ENCODE results near the gene PGM5. TPM values are rescaled to one million over a fixed set of nuclear protein-coding genes. Genes with fewer than 3 reads are reported as not detected.

The PGM5 gene
- total RNA-seq, 1 experiment from 2014 or later, result not detected

DNA sequence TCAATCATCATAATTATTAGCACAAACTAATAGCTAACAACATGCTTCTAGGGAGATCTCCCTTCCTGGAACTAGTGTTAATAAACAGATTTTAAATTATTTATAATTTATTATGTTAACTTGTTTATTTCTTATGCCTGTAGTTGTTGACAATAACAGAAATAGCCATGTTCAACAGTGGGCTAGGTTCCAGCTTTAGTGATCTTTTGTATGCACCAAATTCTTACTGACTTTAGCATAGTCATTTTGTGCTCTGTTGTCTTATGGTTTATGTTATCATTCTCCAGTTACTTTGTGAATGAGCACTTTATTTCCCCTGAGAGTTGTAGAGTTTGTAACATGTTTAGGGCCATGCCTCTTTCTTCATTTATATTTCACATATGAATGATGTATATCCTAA lies 113.7 kb downstream of the PGM5 start:
- Histone ChIP-seq H3K4me1 (ENCODE audit: insufficient read depth, low read length) (no peaks in the 10 kb centered on the region), H4K91ac (ENCODE audit: insufficient read length, low read depth, low read length) (no peak overlapping the region), H3K4me2 (ENCODE audit: insufficient read depth, insufficient read length, low read length) (no peak overlapping the region), H3K9ac (ENCODE audit: extremely low read depth, insufficient read length, low read length) (no peak overlapping the region), H3K56ac (ENCODE audit: insufficient read length, low read depth, low read length) (no peak overlapping the region), H3K27me3 (ENCODE audit: insufficient read depth, low read length) (no peaks in the 10 kb centered on the region), H2BK20ac (ENCODE audit: low read depth, low read length, poor library complexity, severe bottlenecking) (no peak overlapping the region), H3K4ac (ENCODE audit: low read depth, low read length) (no peak overlapping the region), H2BK12ac (ENCODE audit: insufficient read length, low read depth, low read length) (no peak overlapping the region), H3K9me3 (ENCODE audit: control insufficient read depth, low read depth, low read length) (no peaks in the 10 kb centered on the region), H4K5ac (ENCODE audit: insufficient read length, low read depth, low read length) (no peak overlapping the region), H3K14ac (ENCODE audit: insufficient read depth, low read length) (no peak overlapping the region), H3K23ac (ENCODE audit: insufficient read length, low read depth, low read length) (no peak overlapping the region), H3K27ac (ENCODE audit: insufficient read length, low read depth, low read length) (no peak overlapping the region), H2BK120ac (ENCODE audit: low read depth, low read length, poor library complexity, severe bottlenecking) (no peak overlapping the region), H3K23me2 (ENCODE audit: insufficient read length, low read depth, low read length, poor library complexity, severe bottlenecking) (no peaks in the 10 kb centered on the region), H2BK5ac (ENCODE audit: insufficient read length, low read length) (no peak overlapping the region), H3K18ac (ENCODE audit: insufficient read length, low read depth, low read length) (no peak overlapping the region), H4K20me1 (ENCODE audit: control insufficient read depth, insufficient read depth, insufficient read length) (no peaks in the 10 kb centered on the region), H3T11ph (ENCODE audit: low read length) (no peak overlapping the region), H2BK15ac (ENCODE audit: low read depth, low read length) (no peak overlapping the region), H2AFZ (ENCODE audit: low read length) (no peak overlapping the region), H3K79me2 (ENCODE audit: insufficient read depth, low read length) (no peaks in the 10 kb centered on the region), H4K8ac (replicated peaks; ENCODE audit: insufficient read length, low read depth, low read length) (no peak overlapping the region), H2AK5ac (ENCODE audit: insufficient read length, low read length) (no peak overlapping the region), H3K79me1 (ENCODE audit: insufficient read depth, low read depth, low read length, poor library complexity, severe bottlenecking) (no peaks in the 10 kb centered on the region)
- peaks cover 90% of the 10 kb centered on the region for H3K27me3 Mint-ChIP-seq (ENCODE audit: low read depth)
- TF ChIP-seq, protein P1, sequence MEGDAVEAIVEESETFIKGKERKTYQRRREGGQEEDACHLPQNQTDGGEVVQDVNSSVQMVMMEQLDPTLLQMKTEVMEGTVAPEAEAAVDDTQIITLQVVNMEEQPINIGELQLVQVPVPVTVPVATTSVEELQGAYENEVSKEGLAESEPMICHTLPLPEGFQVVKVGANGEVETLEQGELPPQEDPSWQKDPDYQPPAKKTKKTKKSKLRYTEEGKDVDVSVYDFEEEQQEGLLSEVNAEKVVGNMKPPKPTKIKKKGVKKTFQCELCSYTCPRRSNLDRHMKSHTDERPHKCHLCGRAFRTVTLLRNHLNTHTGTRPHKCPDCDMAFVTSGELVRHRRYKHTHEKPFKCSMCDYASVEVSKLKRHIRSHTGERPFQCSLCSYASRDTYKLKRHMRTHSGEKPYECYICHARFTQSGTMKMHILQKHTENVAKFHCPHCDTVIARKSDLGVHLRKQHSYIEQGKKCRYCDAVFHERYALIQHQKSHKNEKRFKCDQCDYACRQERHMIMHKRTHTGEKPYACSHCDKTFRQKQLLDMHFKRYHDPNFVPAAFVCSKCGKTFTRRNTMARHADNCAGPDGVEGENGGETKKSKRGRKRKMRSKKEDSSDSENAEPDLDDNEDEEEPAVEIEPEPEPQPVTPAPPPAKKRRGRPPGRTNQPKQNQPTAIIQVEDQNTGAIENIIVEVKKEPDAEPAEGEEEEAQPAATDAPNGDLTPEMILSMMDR (conservative IDR thresholded peaks at IDR 0.05), result no peak
- no peak for DNase-seq
- no peak overlapping the region for H3K4me3 Mint-ChIP-seq
- no peaks in the 10 kb centered on the region for H3K9me3 Mint-ChIP-seq
- no peaks in the 10 kb centered on the region for H3K36me3 Mint-ChIP-seq (ENCODE audit: insufficient read depth in 1 of 3, low read depth in 3 of 3)
- no peak overlapping the region for H3K27ac Mint-ChIP-seq
- no peaks in the 10 kb centered on the region for H3K4me1 Mint-ChIP-seq
